Esophagus muscularis mucosa (tissue), 4 donors: ENCODE data around the gene EDEM1. TPM values are rescaled to one million over a fixed set of nuclear protein-coding genes. Genes with fewer than 3 reads are reported as not detected.
"Not testable (repeated sequence)": the region's sequence is repeated elsewhere in the genome, so short reads cannot be mapped to it uniquely, and the experiment has no call there.

ENCODE experiments used
- DNase-seq: peaks from one replicate; pipeline ENCODE4 v3.0.0-alpha.2; 2017; ENCODE audit errors: extremely low spot score
- H3K27ac ChIP-seq, 4 donors: fragments of 200-600 bp; sonication (generic); replicated peaks in 1 of 4; 1 replicate in 3 of 4; 2 replicates in 1 of 4; pipeline ENCODE4 v1.5.1; 2016 to 2019; ENCODE audit warnings: mild to moderate bottlenecking in 1 of 4
- H3K27me3 ChIP-seq, 4 donors: fragments of 200-600 bp; sonication (generic); one replicate each; pipeline versions ENCODE4 v1.5.1 to v1.6.0; 2016 to 2019
- H3K36me3 ChIP-seq, 4 donors: fragments of 200-600 bp; sonication (generic); one replicate each; pipeline ENCODE4 v1.5.1; 2016 to 2019
- H3K4me1 ChIP-seq, 4 donors: fragments of 200-600 bp; sonication (generic); one replicate each; pipeline ENCODE4 v1.5.1; 2016 to 2019
- H3K4me3 ChIP-seq, 4 donors: fragments of 200-600 bp; sonication (generic); 1 replicate in 2 of 4; 2 replicates in 2 of 4; pipeline ENCODE4 v1.5.1; 2016 to 2019; ENCODE audit warnings: mild to moderate bottlenecking in 4 of 4, moderate library complexity in 1 of 4
- H3K9me3 ChIP-seq, 4 donors: fragments of 200-600 bp; sonication (generic); 1 replicate in 3 of 4; 2 replicates in 1 of 4; pipeline ENCODE4 v1.5.1; 2016 to 2019
- EP300 ChIP-seq: sonication (generic); formaldehyde crosslinking; IDR thresholded peaks from one replicate; pipeline ENCODE4 v1.6.1; 2017; ENCODE audit warnings: antibody characterized with exemption
- POLR2A ChIP-seq: fragments of 450-650 bp; IDR thresholded peaks from one replicate; pipeline ENCODE4 v1.6.1; 2017; ENCODE audit warnings: antibody characterized with exemption, moderate library complexity, mild to moderate bottlenecking, low read depth
- POLR2AphosphoS5 ChIP-seq, 2 donors: sonication (generic); formaldehyde crosslinking; IDR thresholded peaks; one replicate each; pipeline ENCODE4 v1.6.1; 2017; ENCODE audit warnings: antibody characterized with exemption in 2 of 2
- WGBS: methylation state at CpG from one replicate; pipeline ENCODE4 v1.1.5; 2018; 5-methylcytosine and 5-hydroxymethylcytosine counted together
- intact Hi-C: fragments of 100-400 bp; cut with DNase I; formaldehyde crosslinking; loops from one replicate; pipeline ENCODE4 v1.15.1; 2023
- total RNA-seq, 4 donors: library from RNA; depleted of rRNA; stranded (reverse); fragments of >200 nt; gene quantifications; one replicate each; pipeline versions ENCODE4 v1.1.0 to v1.2.1, GENCODE V29; 2016
- TF ChIP-seq, protein P1 (sequence below), 3 experiments: fragments of 200-600 bp in 2 of 3; fragments of 450-650 bp in 1 of 3; sonication (generic) in 2 of 3; IDR thresholded peaks; one replicate each; pipeline ENCODE4 v1.5.1; 2017 to 2019; ENCODE audit warnings: antibody characterized with exemption in 3 of 3, mild to moderate bottlenecking in 2 of 3, moderate library complexity in 1 of 3

Gene EDEM1
- total RNA-seq, 4 donors from 2014 or later = 16.6 to 23.3 (median 19.3) TPM

GRCh38 chr3:5233026-5233425 is 45.5 kb downstream of the EDEM1 start:
- Histone ChIP-seq H3K9me3 (no peaks in the 10 kb centered on the region), H3K27ac (no peak overlapping the region), H3K4me1 (no peaks in the 10 kb centered on the region), H3K4me3 (no peak overlapping the region), H3K27me3 (peaks cover 0 to 10% (median 0%) of the 10 kb centered on the region in 4 donors), H3K36me3 (no peaks in the 10 kb centered on the region)
- no peak for TF ChIP-seq EP300
- TF ChIP-seq POLR2A = no peak
- TF ChIP-seq, protein P1, sequence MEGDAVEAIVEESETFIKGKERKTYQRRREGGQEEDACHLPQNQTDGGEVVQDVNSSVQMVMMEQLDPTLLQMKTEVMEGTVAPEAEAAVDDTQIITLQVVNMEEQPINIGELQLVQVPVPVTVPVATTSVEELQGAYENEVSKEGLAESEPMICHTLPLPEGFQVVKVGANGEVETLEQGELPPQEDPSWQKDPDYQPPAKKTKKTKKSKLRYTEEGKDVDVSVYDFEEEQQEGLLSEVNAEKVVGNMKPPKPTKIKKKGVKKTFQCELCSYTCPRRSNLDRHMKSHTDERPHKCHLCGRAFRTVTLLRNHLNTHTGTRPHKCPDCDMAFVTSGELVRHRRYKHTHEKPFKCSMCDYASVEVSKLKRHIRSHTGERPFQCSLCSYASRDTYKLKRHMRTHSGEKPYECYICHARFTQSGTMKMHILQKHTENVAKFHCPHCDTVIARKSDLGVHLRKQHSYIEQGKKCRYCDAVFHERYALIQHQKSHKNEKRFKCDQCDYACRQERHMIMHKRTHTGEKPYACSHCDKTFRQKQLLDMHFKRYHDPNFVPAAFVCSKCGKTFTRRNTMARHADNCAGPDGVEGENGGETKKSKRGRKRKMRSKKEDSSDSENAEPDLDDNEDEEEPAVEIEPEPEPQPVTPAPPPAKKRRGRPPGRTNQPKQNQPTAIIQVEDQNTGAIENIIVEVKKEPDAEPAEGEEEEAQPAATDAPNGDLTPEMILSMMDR (IDR thresholded peaks at IDR 0.05) = no peak
- no peak for TF ChIP-seq POLR2AphosphoS5 (IDR thresholded peaks at IDR 0.05)
- WGBS = 61% methylated on average over 2 of the region's 2 CpGs
- no peak for DNase-seq
- intact Hi-C loops = no loop called here

DNA sequence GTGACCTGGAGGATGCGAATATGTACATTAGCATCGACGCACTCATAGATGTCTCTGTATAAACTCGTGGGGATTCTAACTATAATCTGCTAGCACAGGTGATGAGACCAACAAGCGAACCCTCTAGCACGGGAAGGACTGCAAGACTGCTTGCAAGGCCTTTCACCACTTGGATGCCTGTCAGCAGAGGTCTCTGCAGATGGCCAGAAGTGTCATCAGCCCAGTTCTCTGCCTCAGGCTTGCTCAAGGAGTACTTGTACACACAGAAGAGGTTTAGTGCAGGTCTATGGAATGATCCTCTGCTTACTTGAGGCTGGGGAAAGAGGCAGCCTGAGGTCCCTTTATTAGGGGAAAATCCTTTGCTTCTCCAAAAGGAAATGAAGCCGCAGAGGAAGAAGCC is 48.1 kb downstream of the EDEM1 start:
- H3K9me3 ChIP-seq = no peaks in the 10 kb centered on the region
- no peak for DNase-seq
- no peaks in the 10 kb centered on the region for H3K4me1 ChIP-seq
- H3K27ac ChIP-seq = no peak overlapping the region
- no peaks in the 10 kb centered on the region for H3K36me3 ChIP-seq
- TF ChIP-seq POLR2A (no peak), EP300 (no peak), POLR2AphosphoS5 (IDR thresholded peaks at IDR 0.05) (no peak)
- TF ChIP-seq, protein P1 (IDR thresholded peaks at IDR 0.05) = no peak
- H3K4me3 ChIP-seq = no peak overlapping the region
- 94% methylated on average over 7 of the region's 7 CpGs for WGBS
- intact Hi-C loops = no loop called here
- H3K27me3 ChIP-seq = peaks cover 0 to 10% (median 0%) of the 10 kb centered on the region in 4 donors

- no peaks in the 10 kb centered on the region for H3K9me3 ChIP-seq
- no peak for TF ChIP-seq POLR2A
- TF ChIP-seq, protein P1 (IDR thresholded peaks at IDR 0.05) = no peak
- TF ChIP-seq EP300 = no peak
- no peak for TF ChIP-seq POLR2AphosphoS5 (IDR thresholded peaks at IDR 0.05)
- H3K4me1 ChIP-seq = no peaks in the 10 kb centered on the region
These were observed 51.0 kb downstream of the EDEM1 start for GRCh38 chr3:5238545-5238944.

DNA sequence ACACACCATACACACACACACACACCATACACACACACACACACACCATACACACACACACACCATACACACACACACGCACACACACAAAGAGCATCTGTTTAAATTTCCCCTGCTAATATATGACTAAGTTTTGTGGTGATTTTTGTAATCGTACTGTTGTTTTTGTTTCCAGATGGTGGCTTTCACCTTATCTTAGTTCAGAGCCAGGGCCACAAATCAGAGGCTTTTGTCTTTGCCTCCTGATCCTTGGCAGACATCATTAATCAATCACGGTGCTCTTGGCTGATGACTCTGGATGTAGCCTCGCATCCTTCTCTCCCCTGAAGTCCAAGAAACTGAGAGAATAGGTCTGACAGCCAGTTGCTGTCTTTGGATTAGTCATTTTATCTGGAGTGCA is 52.1 kb downstream of the EDEM1 start:
- Histone ChIP-seq H3K27ac (no peak overlapping the region), H3K27me3 (peaks cover 0 to 5% (median 0%) of the 10 kb centered on the region in 4 donors), H3K4me1 (no peaks in the 10 kb centered on the region), H3K4me3 (no peak overlapping the region), H3K9me3 (no peaks in the 10 kb centered on the region), H3K36me3 (no peaks in the 10 kb centered on the region)
- no peak for TF ChIP-seq POLR2A
- TF ChIP-seq, protein P1 (IDR thresholded peaks at IDR 0.05) = no peak
- no peak for TF ChIP-seq EP300
- no peak for TF ChIP-seq POLR2AphosphoS5 (IDR thresholded peaks at IDR 0.05)
- no peak for DNase-seq
- WGBS = 22% methylated on average over 4 of the region's 4 CpGs
- intact Hi-C loops = no loop called here

More at GRCh38 chr3:5238545-5238944, 51.0 kb downstream of the EDEM1 start:
- H3K36me3 ChIP-seq = no peaks in the 10 kb centered on the region
- intact Hi-C loops = no loop called here
- no peak for DNase-seq
- no peak overlapping the region for H3K27ac ChIP-seq
- 71% methylated on average over 5 of the region's 5 CpGs for WGBS
- peaks cover 0 to 5% (median 0%) of the 10 kb centered on the region in 4 donors for H3K27me3 ChIP-seq
- no peak overlapping the region for H3K4me3 ChIP-seq

GRCh38 chr3:5240740-5241139 is 53.2 kb downstream of the EDEM1 start:
- TF ChIP-seq, protein P1 (IDR thresholded peaks at IDR 0.05) = no peak
- TF ChIP-seq POLR2AphosphoS5 (IDR thresholded peaks at IDR 0.05) (no peak), EP300 (no peak)
- Histone ChIP-seq H3K36me3 (no peaks in the 10 kb centered on the region), H3K27me3 (no peaks in the 10 kb centered on the region), H3K4me3 (no peak overlapping the region), H3K9me3 (no peaks in the 10 kb centered on the region), H3K4me1 (no peaks in the 10 kb centered on the region), H3K27ac (no peak overlapping the region)
- intact Hi-C loops = no loop called here
- 65% methylated on average over 1 of the region's 1 CpG for WGBS
- DNase-seq = no peak

DNA sequence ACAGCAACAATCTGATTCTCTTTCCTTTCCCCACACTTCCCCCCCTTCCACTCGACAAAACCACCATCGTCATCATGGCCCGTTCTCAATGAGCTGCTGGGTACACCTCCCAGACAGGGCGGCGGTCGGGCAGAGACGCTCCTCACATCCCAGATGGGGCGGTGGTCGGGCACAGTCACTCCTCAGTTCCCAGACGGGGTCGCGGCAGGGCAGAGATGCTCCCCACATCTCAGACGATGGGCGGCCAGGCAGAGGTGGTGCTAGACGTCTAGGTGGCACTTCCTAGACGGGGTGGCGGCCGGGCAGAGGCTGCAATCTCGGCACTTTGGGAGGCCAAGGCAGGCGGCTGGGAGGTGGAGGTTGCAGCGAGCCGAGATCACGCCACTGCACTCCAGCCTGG is 55.3 kb downstream of the EDEM1 start:
- WGBS = 91% methylated on average over 18 of the region's 23 CpGs
- DNase-seq = not testable (repeated sequence)

More for the DNA sequence above, 55.3 kb downstream of the EDEM1 start:
- H3K27ac ChIP-seq, H3K36me3 ChIP-seq, H3K27me3 ChIP-seq, H3K4me1 ChIP-seq, H3K4me3 ChIP-seq, intact Hi-C loops, H3K9me3 ChIP-seq: not testable (repeated sequence)
